Measurements from ENCODE around the gene CSMD2.

The CSMD2 gene

DNA sequence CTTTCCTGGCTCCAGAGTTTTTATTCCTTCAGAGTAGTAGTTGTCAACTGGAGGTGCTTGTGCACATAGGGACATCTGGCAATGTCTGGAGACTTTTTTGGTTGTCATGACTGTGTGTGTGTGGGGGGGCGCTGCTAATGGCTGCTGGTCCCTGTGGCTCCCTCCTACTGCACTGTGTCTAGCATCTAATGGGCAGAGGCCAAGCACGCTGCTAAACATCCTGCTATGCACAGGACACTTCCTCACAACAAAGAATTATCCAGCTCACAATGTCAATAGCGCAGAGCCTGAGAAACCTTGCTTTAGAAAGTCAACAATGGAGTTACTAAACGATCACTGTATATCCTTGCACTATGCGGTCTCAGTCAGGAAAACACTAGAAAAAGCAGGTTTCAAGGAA lies 320.9 kb downstream of the CSMD2 start:
- DNase-seq, result no peak

DNA sequence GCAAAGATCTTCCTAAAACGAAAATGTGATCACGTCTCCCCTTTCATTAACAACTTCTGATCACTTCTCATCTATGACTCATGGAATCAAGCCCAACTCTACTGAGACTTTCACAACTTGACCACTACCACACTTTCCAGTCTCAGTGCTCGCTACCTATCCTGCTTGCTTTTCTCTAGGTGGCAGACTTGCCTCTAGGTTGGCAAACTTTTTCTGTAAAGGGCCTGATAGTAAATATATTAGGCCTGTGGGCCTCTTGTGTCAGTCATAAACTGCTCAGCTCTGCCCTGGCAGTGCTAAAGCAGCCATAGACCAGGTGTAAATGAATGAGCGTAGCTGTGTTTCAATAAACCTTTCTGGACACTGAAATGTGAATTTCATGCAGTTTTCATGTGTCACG lies 322.7 kb downstream of the CSMD2 start:
- peak in 1 of 2 experiments; percentile 4 for DNase-seq

DNA sequence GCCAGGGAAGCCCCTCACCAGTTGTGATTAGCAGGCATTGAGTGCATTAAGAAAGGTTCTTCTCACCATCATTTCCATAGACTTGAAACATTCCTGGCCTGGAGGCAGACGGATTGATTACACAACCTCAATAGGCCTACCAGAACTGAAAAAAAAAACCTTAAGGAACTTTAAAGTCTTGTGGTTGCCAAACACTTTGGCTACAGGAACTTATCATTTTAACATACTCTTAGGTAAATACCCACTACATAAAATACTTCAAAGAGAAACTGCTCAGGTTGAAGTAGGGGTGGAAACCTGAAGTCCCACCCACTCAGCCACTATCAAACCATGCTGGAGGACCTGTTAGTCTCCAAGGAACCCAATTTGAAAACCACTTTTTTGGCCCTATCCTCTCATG lies 323.5 kb downstream of the CSMD2 start:
- no peak for DNase-seq

DNA sequence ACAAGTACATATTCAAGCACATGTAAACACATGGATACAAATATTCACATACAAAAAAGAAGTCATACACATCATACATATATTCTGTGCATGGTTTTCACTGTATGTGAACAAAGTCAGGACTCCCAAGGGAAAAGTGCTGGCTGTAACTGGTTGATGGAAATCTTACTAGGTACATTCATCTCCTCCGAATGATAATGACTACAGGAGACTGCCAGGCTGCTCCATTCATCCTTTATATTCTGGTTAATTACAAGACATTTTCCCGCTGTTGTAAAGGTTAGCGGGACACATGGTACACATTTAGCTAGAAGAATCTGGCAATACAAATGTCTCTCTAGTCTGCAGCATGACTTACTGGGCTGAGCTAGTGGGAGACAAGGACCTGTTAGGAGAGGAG lies 327.4 kb downstream of the CSMD2 start:
- no peak for DNase-seq

DNA sequence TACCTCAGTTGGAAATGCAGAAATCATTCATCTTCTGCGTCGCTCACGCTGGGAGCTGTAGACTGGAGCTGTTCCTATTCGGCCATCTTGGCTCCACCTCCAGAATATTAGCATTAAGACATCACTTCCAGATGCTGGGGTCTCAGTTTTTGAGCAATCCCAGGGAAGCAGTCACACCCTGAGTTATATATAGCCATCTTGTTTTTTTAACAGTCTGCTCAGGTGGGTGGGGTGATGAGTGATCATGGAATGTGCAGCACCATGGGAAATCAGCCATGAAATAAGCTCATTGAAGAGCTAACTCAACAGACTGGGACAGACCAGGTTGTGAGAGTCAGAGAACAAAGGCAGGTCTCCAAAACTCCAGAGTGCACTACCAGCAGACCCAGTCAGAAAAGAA lies 328.1 kb downstream of the CSMD2 start:
- no peak for DNase-seq

DNA sequence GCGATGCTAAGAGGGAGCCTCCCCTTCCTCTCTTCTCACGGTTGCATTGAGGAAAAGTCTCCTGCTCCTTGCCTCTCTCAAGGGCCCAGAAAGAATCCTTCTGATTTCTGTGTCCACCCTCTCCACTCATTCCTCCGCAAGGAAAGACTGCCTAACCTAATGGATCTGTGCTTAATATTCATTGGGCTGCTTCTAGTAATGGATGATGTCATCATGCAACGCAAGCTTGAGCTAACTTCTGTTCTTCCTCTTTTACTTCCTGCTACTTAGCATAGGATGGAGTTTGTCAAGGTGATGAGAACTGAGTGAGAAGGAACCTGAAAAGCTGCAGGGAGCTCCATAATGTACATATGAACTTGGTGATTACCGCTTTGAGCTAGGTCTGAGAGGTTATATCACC lies 336.4 kb downstream of the CSMD2 start:
- no peak for DNase-seq

DNA sequence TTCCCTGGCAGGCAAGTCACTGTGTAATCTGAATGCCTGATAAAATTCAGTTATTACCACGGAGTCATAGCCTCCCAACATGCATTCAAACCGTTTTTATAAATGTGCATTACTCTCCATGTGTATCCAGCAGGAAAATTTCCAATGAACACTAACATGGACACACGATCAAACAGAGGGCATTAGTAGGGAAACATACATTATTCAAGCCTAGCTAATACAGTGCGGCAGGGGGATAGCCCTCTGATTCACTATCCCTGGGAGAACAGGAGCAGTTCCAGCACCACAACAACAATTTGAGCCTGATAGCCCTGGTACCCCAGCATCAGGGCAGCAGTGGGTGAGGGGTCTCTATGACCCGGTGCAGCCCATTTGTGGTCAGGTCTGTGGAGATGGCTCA lies 337.0 kb downstream of the CSMD2 start:
- DNase-seq, result no peak

DNA sequence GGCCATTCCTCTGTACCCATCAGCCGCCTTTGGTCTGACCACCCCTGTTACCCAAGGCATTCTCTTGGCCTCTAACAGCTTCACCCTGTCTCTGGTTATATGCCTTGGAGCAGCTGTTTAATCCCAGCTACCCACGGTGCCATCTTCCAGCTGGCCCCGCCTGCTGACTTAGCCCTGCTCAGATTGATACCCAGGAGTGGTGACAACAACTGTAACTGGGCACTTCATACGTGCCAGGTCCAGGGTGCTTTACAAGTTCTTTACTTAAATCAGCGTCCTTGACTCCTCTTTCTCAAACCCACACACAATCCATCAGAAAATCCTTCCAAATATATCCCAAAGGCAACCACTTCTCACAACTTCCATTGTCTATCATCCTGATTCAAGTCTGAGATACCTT lies 338.3 kb downstream of the CSMD2 start:
- DNase-seq, result no peak

DNA sequence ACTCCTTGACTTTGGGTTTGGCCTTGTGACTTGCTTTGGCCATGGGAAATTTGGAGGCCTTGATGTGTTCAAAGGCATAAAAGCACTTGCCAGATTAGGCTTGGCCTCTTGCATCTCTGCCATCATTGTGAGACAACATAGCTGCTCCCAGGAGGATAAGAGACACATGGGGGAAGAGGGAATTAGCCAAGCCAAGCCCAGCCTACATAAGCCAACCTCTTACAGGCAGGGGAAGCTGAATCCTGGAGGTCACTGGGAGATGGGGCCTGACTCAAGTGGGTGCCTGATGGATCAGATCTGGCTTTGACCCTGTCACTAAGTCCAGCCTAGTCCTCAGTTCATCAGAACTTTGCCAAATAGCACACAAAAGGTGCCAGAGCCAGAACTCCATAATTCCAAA lies 338.7 kb downstream of the CSMD2 start:
- DNase-seq, result no peak

DNA sequence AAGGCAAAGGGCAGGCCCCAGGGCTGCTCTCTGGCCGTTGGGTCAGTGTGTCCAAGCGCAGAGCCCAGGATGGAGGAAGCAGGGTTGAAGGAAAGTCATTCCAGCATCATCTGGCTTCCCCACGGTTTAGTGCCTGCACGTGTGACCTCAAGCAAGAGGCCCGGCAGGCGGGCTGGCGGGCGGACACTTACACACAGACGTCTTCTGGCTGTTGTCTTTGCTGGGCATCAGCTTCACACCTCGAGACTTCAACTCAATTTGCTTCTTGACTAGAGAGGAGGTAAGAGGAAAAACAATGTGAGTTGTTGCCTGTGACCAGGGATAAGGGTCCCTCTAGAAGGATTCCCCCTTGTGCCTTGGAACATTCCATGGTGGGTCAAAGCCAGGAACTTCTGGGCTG lies 339.5 kb downstream of the CSMD2 start:
- DNase-seq, result no peak

DNA sequence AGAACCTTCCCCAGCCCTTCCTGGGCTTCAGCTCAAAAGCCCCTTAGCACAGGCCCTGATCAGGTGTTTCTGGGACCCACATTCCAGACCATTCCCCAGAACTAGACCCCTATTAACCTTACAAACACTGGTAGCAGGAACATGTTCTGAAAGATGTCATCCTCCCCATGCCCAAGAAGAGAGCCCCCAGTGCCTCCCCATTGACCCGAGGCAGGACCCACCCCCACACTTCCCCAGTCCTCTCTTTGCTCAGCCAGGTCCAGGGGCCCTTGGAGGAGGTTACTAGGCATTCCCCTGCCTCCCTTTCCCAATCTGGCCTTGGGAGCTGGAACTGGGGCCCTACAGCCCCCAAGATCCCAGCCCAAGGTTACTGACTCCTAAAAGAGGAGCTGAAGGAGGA lies 340.1 kb downstream of the CSMD2 start:
- no peak for DNase-seq

DNA sequence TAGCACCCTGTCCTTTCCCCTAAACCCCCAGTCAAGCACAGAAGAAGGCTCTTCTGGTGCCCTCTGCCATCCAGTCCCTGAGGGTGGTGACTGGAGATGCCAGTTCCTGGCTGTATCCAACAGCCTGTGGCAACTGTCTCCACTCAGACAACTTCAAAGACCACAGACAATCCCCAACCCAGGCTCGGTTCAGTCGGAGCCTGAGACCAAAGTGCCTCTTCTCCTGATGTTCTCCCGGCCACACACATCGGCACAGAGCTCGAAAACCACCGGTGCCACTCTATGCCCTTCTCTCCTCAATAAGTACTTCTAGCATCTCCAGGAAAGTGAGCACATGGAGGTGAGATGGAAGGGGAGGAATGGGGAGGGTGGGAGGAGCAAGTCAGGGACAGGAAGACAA lies 340.7 kb downstream of the CSMD2 start:
- no peak for DNase-seq

DNA sequence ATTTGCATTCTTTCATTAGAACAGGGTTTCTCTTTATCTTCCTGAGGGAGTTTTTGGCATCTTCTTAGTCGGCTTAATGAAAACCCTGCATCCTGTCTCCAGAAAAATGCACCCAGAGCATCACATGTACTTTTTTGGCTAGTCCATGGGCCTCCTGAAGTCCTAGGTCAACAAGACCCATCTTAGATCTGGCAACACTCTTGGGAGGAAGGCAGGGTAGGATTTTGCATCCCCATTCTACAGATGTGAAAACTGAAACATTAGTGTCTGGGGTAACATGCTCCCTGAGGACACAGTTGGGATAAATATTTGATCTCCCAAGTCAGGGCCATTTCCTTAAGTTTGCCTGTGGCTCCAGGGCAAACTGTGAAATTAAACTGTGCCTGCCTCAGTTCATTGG lies 341.2 kb downstream of the CSMD2 start:
- DNase-seq, result no peak

DNA sequence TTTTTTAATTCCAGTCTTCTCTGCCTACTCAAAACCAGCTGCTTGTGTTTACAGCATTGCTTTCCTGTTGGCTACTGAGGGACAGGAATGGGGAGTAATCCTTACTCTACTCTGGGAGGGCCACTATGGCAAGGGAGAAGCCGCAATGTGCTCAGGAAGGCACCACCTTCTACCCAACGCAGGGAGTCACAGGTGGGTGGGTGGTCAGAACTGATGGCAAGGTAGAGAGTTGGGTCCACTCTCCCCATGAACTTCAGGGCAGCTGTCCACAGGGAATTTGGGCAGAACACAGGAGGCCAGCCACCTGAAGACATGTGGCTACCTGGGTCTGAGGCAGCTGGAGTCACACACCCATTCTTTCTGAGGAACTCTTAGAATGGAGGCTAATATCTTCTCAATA lies 341.6 kb downstream of the CSMD2 start:
- no peak for DNase-seq

DNA sequence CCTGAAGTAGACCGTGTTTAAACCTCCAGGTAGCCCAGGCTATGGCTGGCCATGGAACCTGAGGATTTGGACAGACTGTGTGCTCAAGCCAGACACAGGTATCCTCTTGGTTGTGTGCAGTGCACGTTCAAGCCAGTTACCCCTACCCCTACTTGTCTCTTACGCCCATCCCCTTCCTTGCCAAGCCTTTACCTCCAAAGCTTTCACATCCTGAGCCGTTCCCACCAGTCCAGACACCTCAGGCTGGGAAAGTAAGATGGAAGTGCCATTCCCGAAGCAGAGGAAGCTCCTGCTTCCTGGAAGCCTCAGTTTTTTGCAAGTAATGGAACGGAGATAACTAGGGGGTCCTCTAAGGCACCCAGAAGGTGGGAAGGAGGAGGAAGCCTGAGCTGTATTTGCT lies 342.6 kb downstream of the CSMD2 start:
- no peak for DNase-seq

DNA sequence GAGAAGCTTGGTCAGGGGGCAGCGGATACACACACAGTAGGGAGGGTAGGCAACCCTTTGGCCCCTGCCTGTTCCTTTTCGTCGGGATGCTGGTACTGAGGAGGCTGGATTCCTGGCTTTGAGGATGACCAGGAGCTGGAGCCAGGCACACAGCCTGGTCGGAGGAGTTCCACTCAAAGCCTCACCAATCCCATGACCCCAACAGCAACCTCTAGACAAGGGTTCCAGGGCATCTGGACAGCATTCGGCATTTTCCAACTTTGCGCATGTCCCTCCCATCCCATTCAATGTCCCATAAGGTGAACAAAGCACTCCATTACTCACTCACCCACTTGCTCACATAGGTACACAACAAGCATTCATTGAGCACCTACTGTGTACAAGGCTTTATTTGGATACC lies 343.7 kb downstream of the CSMD2 start:
- no peak for DNase-seq

DNA sequence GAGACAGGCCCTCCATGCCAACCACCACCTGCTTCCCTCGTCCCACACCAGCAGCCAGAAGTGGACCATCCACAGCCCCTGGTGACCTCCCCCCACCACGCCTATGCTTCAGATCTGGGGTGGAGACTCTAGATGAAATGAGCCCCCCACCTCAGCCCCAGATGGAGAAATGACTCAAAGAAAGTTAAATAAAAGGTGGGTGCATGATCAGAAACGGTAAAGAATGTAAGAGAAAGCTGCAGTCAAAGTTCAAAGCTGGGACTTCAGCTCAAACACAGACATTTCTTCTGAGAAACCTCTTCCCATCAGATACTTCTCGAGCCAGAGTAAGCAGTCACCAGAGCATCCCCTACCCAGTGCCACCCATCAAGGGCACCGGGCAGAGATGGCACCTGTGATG lies 344.2 kb downstream of the CSMD2 start:
- DNase-seq, result no peak

DNA sequence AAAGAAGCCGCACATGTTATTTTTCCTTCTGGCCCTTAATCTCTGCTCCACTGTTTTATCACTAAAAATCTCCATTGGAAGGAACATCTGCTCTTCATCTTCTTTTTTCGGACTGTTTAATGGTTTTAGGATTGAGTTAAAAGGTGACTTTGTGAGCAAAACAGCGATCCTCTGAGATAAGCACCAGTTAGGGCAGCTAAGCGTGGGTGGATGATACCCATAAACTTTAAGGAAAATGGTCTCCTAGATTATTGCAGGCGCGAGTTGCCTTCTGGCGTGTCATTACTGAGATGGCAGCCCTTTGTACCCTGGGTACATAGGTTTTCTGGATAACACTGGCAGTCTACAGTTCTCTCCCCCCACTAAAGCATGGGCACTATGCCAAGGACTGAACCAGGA lies 345.1 kb downstream of the CSMD2 start:
- DNase-seq, result no peak

DNA sequence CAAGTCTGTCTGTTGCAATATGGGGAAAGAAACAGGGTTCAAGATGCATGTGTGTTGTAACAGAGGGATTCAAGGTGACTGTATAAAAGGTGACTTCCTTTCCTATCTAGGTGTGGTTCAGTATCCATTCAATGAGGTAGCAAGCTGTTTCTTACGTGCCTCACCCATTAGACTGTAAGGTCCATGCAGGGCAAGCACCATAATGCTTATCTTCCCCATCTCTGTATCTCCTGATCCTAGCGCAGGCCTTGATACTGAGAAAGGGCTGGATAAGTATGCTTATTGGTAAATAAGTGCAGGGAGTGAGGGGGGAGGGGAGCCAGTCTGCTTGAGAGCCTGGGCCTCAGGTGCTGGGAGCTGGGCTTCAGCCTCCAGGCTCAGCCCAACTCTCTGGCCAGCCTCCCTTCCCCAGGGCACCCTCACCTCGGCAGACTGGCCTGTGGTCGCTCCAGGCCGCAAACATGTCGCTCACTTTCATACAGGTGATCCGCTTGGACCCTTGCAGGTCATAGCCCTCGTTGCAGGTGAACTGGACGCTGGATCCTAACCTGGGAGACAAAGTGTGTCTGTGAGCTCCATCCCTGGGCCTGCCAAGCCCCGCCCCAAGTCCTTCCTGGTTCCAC lies 345.6 kb downstream of the CSMD2 start:
- no peak for DNase-seq

DNA sequence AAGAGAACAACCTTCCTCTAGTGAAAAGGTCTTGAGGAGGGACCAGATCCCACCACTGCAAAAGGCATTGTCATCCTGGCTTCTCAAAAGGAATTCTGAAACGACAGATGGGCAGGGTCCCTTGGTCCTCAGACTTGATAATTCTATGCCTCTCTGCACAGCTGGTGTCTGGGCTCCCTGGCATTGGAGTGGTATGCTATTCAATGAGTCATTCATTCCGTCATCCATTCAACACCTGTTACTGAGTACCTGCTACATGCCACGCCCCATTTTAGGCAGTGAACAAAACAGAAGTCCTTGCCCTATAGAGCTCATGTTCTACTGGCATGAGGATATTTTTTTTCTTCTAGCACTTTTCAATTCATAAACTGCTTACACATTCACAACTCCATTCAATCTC lies 347.0 kb downstream of the CSMD2 start:
- DNase-seq, result peak; percentile 66 to 85

DNA sequence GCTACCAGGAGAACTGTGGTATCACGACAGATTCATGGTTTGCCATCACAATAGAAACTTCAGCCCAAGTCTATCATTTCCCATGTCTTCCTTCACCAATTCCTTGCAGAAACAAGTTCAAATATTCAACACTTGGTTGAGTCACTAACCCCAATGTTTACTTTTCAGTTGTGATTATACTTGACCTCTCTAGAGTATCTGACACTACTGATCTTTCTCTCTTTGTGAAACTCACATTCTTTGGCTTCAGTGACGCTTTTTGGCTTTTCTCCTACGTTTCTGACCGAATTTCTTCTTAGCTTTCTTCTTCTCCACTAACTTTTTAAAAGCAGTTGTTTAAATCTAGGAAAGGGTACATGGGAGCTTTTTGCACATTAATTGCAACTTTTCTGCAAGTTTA lies 350.0 kb downstream of the CSMD2 start:
- no peak for DNase-seq

DNA sequence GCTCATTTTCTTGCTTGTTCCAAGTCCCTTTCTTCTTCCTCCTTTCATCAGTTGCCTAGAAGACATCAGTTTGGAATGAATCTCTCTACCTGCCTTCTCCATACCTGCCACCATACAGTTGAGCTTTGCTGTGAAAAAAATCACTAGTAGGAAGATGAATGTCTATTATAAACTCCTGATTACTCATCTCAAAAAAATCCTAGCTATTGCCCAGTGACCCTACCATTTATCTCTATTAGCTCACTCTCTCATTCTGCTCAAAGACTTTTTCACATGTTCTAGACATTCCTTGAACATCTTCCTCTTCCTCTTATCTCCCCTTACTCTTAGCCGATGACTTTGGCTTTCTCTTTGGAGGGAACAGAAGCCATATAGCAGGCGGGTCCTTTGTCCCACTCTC lies 350.9 kb downstream of the CSMD2 start:
- DNase-seq, result no peak

DNA sequence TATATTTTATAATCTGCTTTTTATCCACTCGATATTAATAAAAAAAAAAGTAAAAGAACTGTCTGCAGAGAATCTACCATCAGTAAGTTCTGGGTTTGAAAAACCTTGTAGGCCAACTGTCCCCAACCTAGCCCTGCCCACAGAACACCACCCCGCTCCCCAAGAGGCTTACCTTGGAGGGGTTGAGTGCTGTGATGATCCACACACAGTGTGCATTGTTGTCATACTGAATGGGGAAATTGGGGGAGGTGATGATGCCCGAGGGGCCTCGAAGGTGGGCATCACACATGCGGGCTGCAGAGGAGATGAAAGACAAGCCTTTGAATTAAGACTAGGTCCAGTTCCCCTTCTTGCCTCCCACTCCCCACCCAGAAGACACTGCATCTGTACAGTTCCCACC lies 354.5 kb downstream of the CSMD2 start:
- no peak for DNase-seq

DNA sequence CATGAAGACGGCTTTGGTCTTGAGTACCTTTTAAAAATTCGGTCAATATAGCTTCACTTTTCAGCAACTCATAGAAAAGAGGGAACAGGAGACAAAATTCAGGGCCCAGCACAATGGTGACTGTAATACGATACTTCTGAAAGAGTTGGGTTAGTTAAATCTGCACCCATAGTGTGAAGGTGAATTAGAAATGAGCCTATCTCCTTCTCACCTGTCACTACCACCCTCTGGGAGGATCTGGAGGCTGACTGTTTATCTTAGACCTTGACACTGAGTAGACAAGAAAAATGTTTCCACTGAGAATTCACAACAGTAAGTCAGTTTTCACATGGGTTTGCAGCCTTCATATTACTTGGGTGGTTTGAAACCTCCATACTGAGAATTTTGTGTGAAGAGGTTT lies 359.0 kb downstream of the CSMD2 start:
- DNase-seq, result no peak

DNA sequence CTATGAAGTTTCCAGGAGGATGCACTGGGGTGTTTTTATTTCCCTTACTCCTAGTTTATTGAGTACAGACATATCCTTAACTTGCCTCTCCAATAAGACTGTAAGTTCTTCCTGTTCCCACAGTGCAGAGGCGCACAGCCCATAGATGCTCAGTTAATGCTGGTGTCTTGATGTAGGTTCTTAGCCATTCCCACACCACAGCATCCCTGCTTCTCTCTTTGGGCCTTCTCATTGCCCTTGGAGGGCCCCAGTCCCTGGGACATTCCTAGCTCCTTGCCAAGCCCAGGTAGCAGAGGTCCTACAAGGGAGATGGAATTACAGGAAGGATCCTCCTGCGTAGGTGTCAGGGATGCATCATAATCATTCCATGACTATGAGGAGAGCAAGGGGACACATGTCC lies 362.8 kb downstream of the CSMD2 start:
- DNase-seq, result no peak

DNA sequence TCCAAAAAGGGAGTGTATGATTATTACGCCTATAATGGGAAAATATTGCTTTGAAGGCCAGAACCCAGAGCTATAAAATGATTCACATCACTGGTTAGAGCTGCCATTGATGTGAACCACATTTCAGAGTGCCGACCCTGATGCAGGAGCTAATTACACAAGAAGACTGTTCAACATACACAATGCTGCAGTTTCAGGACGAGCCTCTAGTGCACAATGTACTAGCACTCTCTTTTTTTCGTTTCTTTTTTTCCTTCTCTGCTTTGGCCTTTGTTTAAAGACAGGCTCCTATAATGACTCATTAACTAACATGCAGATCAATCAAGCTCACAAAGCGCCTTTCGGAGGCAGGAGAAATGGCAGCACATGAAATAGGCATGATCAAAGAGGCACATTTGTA lies 367.2 kb downstream of the CSMD2 start:
- DNase-seq, result no peak
